Measurements from ENCODE around the gene CNTN2.
A peak's percentile ranks its signal among the peaks of the same experiment; 100 is the strongest.

CNTN2 gene

GRCh38 chr1:205014783-205015182 lies 28.2 kb upstream of the CNTN2 start:
- peak overlapping the region; percentile 49 for H3K27ac ChIP-seq
- TF ChIP-seq ZFX (IDR thresholded peaks at IDR 0.05) (no peak), CTCF (conservative IDR thresholded peaks at IDR 0.05) (no peak)

- peak overlapping the region; percentile 49; the same call in 1 of the 2 replicates for H3K27ac ChIP-seq
- no peak for TF ChIP-seq ZFX (IDR thresholded peaks at IDR 0.05)
- TF ChIP-seq CTCF (conservative IDR thresholded peaks at IDR 0.05), result no peak
Observed at GRCh38 chr1:205015241-205015640, 27.8 kb upstream of the CNTN2 start.

GRCh38 chr1:205016075-205016474 lies 26.9 kb upstream of the CNTN2 start:
- TF ChIP-seq CTCF (conservative IDR thresholded peaks at IDR 0.05), result no peak
- no peak for TF ChIP-seq ZFX (IDR thresholded peaks at IDR 0.05)
- H3K27ac ChIP-seq, result no peak overlapping the region

GRCh38 chr1:205016584-205016983 lies 26.4 kb upstream of the CNTN2 start:
- no peak for TF ChIP-seq CTCF (conservative IDR thresholded peaks at IDR 0.05)
- no peak for TF ChIP-seq ZFX (IDR thresholded peaks at IDR 0.05)
- H3K27ac ChIP-seq, result no peak overlapping the region

GRCh38 chr1:205017001-205017400 lies 26.0 kb upstream of the CNTN2 start:
- TF ChIP-seq ZFX (IDR thresholded peaks at IDR 0.05), result no peak
- TF ChIP-seq CTCF (conservative IDR thresholded peaks at IDR 0.05), result no peak
- H3K27ac ChIP-seq, result no peak overlapping the region

- H3K27ac ChIP-seq, result no peak overlapping the region
- no peak for TF ChIP-seq ZFX (IDR thresholded peaks at IDR 0.05)
- TF ChIP-seq CTCF (conservative IDR thresholded peaks at IDR 0.05), result no peak
Observed at GRCh38 chr1:205017766-205018165, 25.2 kb upstream of the CNTN2 start.

GRCh38 chr1:205018381-205018780 lies 24.6 kb upstream of the CNTN2 start:
- no peak for TF ChIP-seq ZFX (IDR thresholded peaks at IDR 0.05)
- no peak for TF ChIP-seq CTCF (conservative IDR thresholded peaks at IDR 0.05)
- H3K27ac ChIP-seq, result no peak overlapping the region
